ENCODE results near the gene HPSE2. TPM values are rescaled to one million over a fixed set of nuclear protein-coding genes. Genes with fewer than 3 reads are reported as not detected.

The HPSE2 gene
- total and polyA plus RNA-seq, 12 donors = 0.04 to 0.24 (median 0.13) TPM; not detected in 6

DNA sequence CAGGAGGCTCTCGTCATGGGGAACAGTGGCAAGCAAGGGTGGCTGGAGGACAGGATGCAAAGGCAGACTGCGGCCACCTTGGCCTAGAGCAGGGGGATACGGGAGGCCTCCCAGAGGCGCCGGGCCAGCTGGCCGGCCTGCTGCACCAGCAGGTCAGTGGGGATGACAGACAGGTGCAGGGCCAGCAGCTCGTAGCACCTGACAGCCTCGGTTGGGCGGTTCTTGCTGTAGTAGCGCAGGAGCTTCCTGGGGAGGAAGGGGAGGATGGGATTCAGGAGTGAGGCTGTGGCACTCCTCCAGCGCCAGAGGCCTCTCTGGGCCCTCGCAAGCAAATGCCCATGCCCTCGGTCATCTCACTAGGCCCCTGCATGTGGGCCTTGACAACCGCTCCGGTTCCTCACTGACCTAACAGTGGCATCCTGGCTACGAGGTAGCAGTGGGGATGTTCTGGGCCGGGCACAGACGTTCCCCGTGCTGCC lies 818.1 kb downstream of the HPSE2 start:
- Histone ChIP-seq H3K36me3 (peaks cover 0 to 64% (median 35%) of the 10 kb centered on the region in 9 donors), H3K27me3 (no peaks in the 10 kb centered on the region), H3K27ac (no peak overlapping the region), H3K4me3 (no peak overlapping the region), H3K4me1 (peaks cover 14 to 37% (median 24%) of the 10 kb centered on the region in 9 donors), H3K9me3 (no peaks in the 10 kb centered on the region)
- TF ChIP-seq, protein P1, sequence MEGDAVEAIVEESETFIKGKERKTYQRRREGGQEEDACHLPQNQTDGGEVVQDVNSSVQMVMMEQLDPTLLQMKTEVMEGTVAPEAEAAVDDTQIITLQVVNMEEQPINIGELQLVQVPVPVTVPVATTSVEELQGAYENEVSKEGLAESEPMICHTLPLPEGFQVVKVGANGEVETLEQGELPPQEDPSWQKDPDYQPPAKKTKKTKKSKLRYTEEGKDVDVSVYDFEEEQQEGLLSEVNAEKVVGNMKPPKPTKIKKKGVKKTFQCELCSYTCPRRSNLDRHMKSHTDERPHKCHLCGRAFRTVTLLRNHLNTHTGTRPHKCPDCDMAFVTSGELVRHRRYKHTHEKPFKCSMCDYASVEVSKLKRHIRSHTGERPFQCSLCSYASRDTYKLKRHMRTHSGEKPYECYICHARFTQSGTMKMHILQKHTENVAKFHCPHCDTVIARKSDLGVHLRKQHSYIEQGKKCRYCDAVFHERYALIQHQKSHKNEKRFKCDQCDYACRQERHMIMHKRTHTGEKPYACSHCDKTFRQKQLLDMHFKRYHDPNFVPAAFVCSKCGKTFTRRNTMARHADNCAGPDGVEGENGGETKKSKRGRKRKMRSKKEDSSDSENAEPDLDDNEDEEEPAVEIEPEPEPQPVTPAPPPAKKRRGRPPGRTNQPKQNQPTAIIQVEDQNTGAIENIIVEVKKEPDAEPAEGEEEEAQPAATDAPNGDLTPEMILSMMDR (IDR thresholded peaks at IDR 0.05) = no peak
- DNase-seq (no peak), ATAC-seq (no peak)
- 94 to 97% methylated on average over 19 of the region's 19 CpGs for WGBS, 2 donors
- intact Hi-C loops (cut with DNase I) = loop anchor here in 2 of 10 donors (5.0 to 10.0 kb wide), 2 partner anchors 75 to 153 kb away; partner anchors contain the start of gene LOXL4 (in 2 of the 2)

DNA sequence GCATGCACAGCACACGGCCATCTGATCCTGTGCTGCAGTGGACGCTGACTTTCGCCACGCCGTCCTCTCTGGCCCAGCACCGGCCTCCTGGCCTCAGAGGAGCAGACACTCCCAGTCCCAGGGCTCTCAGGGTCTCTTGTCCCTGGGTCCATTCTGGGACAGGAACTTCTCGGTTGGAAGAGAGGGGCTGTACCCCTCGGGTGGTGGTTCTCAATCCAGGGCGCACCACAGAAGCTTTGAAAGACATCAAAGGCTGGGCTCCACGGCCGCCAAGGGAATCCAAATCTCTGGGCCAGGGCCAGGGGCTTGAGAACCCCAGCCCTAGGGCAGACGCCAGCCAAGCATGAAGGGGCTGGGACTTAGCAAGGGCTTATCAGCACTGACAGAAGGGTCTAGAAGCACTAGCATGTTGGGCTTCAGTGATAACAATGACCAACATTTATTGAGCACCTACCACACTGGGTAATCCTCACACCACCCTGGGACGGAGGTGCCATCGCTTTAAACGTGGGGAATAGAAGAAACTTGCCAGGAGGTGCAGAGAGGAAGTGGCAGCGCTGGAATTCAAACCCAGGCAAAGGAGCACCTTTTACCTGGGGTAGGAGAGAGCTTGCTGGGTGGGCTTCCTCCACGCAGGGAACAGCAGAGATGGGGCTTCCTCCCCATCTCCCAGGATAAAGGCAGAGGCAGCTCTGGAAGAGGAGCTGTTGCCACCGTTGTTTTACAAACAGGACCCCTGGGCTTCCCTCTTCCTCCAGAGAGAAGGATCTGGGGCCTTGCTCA lies 818.9 kb downstream of the HPSE2 start:
- Histone ChIP-seq H3K36me3 (peaks cover 0 to 57% (median 30%) of the 10 kb centered on the region in 9 donors), H3K4me1 (peaks cover 16 to 44% (median 28%) of the 10 kb centered on the region in 9 donors), H3K4me3 (no peak overlapping the region), H3K27ac (no peak overlapping the region), H3K9me3 (no peaks in the 10 kb centered on the region), H3K27me3 (no peaks in the 10 kb centered on the region)
- DNase-seq (no peak), ATAC-seq (no peak)
- whole genome bisulfite sequencing, 2 donors = 87 to 90% methylated on average over 18 of the region's 18 CpGs
- TF ChIP-seq, protein P1 (IDR thresholded peaks at IDR 0.05) = no peak
- intact Hi-C loops (cut with DNase I) = loop anchor here in 2 of 10 donors (5.0 to 10.0 kb wide), 2 partner anchors 74 to 152 kb away; partner anchors contain the start of gene LOXL4 (in 2 of the 2)

DNA sequence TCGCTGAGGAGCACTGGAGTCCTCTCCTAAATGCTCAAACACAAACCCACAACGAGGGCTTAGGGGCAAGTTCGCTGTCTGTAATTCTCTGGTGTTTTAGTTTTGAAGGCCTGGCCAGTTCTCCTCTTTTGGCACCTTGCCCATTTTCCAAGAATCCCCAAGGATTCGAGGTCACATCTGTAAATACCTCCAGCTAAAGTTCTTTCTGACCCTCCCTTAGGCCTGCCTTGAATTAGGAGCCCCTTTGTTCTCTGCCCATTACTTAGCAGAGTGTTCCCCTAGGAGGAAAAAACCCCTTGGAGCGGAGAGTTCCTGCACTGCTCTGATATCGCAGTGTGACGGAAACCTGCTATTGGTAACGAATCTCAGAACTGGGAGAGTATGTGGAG lies 819.9 kb downstream of the HPSE2 start:
- no peaks in the 10 kb centered on the region for H3K9me3 ChIP-seq
- DNase-seq = peak in 1 of 2 donors; percentile 43
- H3K36me3 ChIP-seq = peaks cover 0 to 48% (median 30%) of the 10 kb centered on the region in 9 donors
- H3K4me3 ChIP-seq = no peak overlapping the region
- peak overlapping the region in 9 of 10 donors; percentile 73 to 92 (median 85) for H3K27ac ChIP-seq
- intact Hi-C loops (cut with DNase I) = loop anchor here in 2 of 10 donors (5.0 to 10.0 kb wide), 2 partner anchors 73 to 151 kb away; partner anchors contain the start of gene LOXL4 (in 2 of the 2)
- peak in 3 of 8 donors; percentile 2 to 18 (median 4) for ATAC-seq
- WGBS, 2 donors = 48 to 56% methylated on average over 8 of the region's 8 CpGs
- H3K4me1 ChIP-seq = peaks cover 16 to 52% (median 36%) of the 10 kb centered on the region in 9 donors
- H3K27me3 ChIP-seq = no peaks in the 10 kb centered on the region
- TF ChIP-seq, protein P1 (IDR thresholded peaks at IDR 0.05) = no peak

DNA sequence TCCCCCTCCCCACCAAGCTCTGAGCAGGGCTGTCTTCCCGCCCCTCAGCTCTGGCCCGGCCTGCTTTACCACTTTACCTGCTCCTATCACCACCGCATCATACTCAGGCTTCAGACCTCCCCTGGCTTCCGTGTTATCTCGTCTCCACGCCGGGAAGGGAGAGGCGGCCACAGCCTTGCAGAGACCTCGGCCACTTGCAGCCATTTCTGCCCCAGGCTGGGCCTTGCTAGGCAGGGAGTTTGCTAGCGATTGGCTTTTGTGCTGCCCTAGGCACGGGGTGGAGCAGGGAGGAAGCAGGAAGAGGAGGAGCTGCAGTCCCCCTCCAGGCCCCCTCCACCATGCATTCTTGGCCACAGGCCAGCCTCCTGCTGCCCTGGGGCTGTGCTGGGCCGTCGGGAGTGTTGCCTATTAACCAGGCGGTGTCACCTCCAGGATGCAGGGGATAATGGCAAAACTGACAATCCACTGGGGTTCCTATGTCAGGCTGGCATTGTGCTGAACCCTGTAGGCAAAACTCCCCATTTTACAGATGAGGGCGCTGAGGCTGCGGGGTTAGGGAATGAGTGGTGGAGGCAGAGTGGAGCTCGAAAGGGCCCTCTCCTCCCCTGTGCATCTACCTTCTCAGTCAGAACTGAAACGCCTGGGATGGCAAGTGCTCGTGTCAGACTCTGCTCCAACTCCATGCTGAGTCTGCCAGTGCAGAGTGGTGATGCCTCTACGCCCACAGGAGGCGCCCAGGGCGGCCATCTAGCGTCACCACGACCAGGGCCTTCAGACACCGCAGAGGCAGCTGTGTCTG lies 820.5 kb downstream of the HPSE2 start, which contains the start of gene PYROXD2:
PYROXD2 (minus strand) TSS at position 251 of the 799 bp plus-strand sequence; CDS start at position 204, 47 bp downstream.
- Histone ChIP-seq H3K27me3 (no peaks in the 10 kb centered on the region), H3K9me3 (no peaks in the 10 kb centered on the region), H3K27ac (peak within 1 kb of the TSS; percentile 60 to 92 (median 84)), H3K36me3 (peaks cover 0 to 45% (median 27%) of the 10 kb centered on the region in 9 donors), H3K4me3 (peak within 1 kb of the TSS; percentile 37 to 73 (median 64)), H3K4me1 (peaks cover 16 to 48% (median 35%) of the 10 kb centered on the region in 9 donors)
- intact Hi-C loops (cut with DNase I) = loop anchor here in 3 of 10 donors (1.0 to 10.0 kb wide), 3 partner anchors 31 to 150 kb away; partner anchors contain the start of genes LOXL4 (in 2 of the 3) and HPS1 (in 1 of the 3)
- TF ChIP-seq, protein P1 (IDR thresholded peaks at IDR 0.05) = no peak
- peak; percentile 94 for DNase-seq
- WGBS, 2 donors = 29 to 31% methylated on average over 25 of the region's 25 CpGs
- peak; percentile 96 to 99 (median 98) for ATAC-seq

Data from heart right ventricle (tissue), 16 donors.